Measurements from ENCODE around the gene OGFOD1.

OGFOD1 gene

DNA sequence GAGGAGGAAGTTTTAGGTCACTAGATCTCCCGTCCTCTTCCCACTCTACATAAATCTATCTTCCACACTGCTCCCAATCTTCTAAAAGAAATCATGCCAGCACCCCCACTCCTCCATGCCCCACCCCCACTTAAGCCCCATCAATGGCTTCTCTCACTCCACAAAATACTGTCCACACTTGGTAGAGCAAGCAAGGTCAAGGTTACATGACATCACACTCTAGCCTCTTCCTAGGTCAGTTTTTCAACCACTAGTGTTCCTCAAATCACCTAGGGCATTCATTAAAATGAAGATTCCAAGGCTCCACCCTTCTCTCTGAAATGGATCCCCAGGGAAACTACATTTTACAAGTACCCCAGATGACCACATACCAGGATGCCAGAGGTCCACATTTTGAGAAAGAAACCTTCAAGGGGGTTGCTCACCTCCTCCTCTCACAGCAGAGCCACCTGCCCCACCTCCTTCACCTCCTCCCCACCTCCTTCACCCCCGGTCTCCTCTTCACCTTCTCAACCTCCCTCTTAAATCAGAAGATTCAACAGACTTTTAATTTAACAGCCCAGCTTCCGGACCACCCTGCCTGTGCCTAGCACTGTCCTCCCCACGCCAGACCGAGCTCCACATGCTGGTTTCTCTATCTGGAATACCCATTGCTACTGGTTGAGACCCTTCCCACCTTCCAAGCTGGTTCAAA lies 29.2 kb upstream of the OGFOD1 start:
- no peak overlapping the region for H3K4me3 ChIP-seq (ENCODE audit: low read length)
- TF ChIP-seq, protein P1, sequence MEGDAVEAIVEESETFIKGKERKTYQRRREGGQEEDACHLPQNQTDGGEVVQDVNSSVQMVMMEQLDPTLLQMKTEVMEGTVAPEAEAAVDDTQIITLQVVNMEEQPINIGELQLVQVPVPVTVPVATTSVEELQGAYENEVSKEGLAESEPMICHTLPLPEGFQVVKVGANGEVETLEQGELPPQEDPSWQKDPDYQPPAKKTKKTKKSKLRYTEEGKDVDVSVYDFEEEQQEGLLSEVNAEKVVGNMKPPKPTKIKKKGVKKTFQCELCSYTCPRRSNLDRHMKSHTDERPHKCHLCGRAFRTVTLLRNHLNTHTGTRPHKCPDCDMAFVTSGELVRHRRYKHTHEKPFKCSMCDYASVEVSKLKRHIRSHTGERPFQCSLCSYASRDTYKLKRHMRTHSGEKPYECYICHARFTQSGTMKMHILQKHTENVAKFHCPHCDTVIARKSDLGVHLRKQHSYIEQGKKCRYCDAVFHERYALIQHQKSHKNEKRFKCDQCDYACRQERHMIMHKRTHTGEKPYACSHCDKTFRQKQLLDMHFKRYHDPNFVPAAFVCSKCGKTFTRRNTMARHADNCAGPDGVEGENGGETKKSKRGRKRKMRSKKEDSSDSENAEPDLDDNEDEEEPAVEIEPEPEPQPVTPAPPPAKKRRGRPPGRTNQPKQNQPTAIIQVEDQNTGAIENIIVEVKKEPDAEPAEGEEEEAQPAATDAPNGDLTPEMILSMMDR (IDR thresholded peaks at IDR 0.05; ENCODE audit: insufficient read depth, low read depth, low read length, missing control alignments) = no peak
- no peak for DNase-seq (ENCODE audit: low read depth)

DNA sequence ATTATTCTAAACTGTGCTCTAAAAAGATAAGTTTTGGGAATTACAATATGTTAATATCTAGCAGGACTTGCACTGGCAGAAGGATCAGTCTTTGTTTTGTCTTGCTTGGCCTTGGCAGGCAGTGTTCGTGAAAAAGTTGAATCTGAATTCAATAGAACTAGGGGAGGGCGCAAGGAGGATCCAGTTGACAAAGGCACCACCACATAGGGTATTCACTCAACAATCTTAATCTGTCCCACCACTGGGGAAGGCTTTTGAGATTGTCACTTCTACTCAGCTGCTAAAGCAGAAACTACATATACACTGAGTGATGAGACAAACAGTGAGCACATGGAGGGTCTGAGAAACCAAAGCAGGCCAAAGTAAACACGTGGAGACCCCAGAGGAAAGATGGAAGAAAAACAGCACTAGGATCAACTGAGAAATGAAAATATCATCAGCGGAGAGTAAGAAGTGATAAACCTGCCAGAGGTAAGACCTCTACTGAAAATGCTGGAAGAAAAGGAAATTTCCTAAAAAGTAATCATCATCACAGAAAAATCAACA lies 28.4 kb upstream of the OGFOD1 start:
- TF ChIP-seq, protein P1 (IDR thresholded peaks at IDR 0.05; ENCODE audit: insufficient read depth, low read depth, low read length, missing control alignments) = no peak
- no peak overlapping the region for H3K4me3 ChIP-seq (ENCODE audit: low read length)
- DNase-seq (ENCODE audit: low read depth) = no peak

- TF ChIP-seq, protein P1 (IDR thresholded peaks at IDR 0.05; ENCODE audit: insufficient read depth, low read depth, low read length, missing control alignments) = no peak
Measured at GRCh38 chr16:56423584-56424403, 27.6 kb upstream of the OGFOD1 start.

DNA sequence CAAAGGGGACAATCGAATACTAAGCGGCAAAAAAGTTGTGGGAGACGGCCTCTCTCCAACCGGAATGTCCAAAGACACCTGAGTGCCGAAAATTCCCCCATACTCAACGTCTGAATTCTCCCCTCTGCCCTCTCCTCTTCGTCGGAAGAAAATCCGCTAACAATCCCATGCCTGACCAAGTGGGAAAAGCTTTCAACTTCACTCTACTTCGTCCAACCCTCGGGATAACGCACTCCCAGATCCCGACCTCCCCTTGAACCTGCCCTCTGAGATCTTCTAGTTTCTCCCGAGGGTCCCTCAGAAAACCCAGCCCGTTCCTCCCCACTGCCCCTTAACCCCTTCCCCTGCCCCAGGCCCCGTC lies 27.0 kb upstream of the OGFOD1 start:
- peak overlapping the region; percentile 80 for H3K4me3 ChIP-seq (ENCODE audit: low read length)
- TF ChIP-seq, protein P1 (IDR thresholded peaks at IDR 0.05; ENCODE audit: insufficient read depth, low read depth, low read length, missing control alignments) = no peak
- DNase-seq (ENCODE audit: low read depth) = no peak

More at GRCh38 chr16:56423584-56424403, 27.6 kb upstream of the OGFOD1 start:
- peak overlapping the region; percentile 80 for H3K4me3 ChIP-seq (ENCODE audit: low read length)
- no peak for DNase-seq (ENCODE audit: low read depth)

GRCh38 chr16:56424791-56425438 lies 26.4 kb upstream of the OGFOD1 start:
- DNase-seq (ENCODE audit: low read depth) = peak; percentile 17
- TF ChIP-seq, protein P1 (IDR thresholded peaks at IDR 0.05; ENCODE audit: insufficient read depth, low read depth, low read length, missing control alignments) = no peak
- H3K4me3 ChIP-seq (ENCODE audit: low read length) = peak overlapping the region; percentile 80

- TF ChIP-seq, protein P1 (IDR thresholded peaks at IDR 0.05; ENCODE audit: insufficient read depth, low read depth, low read length, missing control alignments) = no peak
- DNase-seq (ENCODE audit: low read depth) = peak; percentile 83
- peak within 1 kb of the TSS; percentile 80 for H3K4me3 ChIP-seq (ENCODE audit: low read length)
Measured at GRCh38 chr16:56425439-56425832, 25.9 kb upstream of the OGFOD1 start, which contains the start of gene AMFR. Gene AMFR (minus strand): TSS chr16:56425545. CDS start chr16:56425327, 218 bp downstream.

All from epithelial cell of esophagus (primary cell).